NCI-H69 (cell line): ENCODE data around the gene FBXO24.

Source experiments
- DNase-seq: peaks from one replicate; lab custom pipeline; 2025; lab: John Stamatoyannopoulos, UW

The FBXO24 gene

DNA sequence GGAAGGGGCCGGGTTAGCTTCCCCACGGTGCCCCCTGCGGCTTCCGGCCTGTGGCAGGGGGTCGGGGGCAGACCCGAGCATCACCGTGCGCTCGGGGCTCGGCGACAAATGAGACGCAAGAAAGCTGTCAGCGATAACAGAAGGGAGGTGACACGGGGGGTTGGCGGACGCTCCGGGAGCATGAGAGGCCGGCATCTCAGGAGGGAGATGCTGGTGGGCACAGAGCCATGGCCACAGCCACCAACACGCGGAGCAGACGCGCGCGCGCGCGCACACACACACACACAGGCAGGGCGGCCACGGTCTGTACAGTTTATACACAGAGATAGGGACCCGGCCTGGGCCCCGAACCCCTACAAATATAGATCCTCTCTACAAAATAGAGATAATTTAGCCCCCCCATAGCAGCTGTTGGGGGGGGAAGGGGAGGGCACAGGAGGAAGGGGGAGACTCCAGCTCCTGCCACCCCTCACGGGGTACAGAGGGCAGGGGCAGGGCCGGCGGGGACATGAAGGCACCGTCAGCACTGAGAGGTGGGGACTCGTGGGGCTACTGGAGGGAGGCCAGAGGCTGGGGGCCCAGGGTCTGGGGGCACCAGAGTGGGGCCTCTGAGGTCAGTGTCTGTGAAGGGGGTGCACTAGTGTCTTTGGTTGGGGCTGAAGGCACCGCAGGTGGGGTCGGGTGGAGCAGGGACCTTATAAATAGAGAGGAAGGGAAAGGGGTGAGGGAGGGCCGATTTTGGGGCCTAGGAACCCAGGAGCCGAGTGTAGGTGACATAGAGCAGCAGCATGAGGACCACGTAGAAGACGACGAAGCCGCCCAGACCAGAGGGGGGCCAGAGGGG, 11.5 kb upstream of the FBXO24 start:
- no peak for DNase-seq

DNA sequence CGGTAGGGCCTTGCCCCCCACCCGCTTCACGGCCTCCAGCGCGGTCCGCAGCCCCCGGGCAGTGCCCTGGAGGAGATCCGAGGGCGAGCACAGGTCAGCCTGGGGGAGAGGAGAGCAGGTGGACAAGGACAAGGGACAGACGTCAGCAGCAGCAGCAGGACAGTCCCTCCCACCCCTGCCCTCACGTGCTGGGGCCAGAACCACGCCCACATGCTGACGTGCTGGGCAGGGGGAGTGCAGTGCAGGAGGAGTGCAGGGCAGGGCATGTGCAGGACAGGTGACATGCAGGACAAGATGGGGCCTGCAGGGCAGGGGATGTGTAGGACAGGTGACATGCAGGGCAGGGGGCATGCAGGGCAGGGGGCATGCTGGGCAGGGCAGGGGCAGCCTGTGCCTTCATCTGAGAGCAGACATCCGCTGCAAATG, 10.9 kb upstream of the FBXO24 start:
- DNase-seq: no peak

DNA sequence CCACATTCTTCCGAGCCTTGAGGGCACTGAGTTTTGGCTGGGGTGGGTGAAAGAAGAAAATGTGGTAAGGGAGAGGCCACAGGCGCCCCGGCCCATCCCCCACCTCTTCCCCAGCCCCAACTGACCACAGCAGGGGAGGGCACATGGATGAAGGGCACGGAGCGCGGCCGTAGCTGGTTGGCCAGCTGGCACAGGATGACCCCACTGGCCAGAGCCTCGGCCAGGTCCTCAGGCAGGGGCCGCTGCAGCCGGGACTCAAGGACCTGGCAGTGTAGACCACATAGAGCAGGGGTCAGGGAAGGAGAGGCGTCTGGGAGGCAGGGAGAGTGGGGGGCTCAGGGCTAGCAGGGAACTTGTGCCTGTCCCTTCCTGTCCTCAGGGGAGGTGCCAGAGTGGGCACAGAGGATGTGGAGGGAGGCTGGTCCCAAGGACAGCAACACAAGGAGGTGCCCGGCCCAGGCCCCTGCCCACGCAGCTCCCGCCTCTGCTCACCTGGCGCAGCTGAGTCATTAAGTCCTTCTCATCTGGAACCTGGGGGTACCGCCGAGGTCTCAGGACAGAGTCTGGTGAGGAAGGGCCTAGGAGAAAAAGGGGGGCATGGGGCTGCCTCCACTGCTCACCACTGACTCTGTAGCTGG, 10.3 kb upstream of the FBXO24 start:
- DNase-seq: no peak

DNA sequence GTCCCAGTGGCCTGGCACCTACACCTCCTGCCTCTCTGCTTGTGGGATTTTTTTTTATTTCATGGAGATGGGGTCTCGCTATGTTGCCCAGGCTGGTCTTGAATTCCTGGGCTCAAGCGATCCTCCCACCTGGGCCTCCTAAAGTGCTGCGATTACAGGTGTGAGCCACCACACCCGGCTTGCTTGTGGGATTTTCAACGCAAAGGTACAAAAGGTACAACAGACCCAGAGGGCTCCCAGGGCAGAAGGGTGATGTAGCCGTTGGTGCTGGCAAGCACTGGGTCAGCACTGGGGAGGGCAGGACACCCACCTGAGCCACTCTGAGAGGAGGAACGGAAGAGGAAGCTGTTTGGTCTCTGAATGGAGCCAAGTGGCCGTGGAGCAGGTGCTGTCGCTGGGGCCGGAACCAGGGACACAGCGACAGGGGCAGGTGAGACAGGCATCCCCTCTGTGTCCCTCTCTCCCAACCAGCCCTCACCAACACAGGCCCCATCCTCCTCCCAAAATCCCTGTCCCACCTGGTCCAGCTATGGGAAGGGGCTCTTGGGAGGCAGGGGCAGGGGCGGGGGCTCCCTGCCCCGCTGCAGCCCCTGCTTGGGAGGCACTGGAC, 9.6 kb upstream of the FBXO24 start:
- DNase-seq: no peak

DNA sequence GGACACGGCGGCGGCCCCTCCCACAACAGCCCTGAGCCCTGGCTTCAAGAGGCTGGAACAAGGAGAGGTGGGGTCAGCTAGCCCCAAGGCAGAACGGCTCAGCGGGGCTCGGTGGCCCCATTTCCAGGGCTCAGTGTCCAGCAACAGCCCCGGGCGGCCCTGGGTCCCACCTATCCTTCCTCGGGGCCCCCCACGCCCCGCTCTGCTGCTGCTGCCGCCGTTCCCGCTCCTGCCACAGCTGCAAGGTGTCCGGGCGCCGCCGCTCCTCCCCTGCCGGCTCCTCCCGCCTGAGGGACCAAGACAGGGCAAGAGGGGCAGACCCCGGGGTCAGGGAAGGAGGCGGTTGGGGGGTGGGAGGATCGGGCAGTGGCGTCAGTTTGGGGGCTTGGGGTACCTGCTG, 9.0 kb upstream of the FBXO24 start:
- DNase-seq: no peak

DNA sequence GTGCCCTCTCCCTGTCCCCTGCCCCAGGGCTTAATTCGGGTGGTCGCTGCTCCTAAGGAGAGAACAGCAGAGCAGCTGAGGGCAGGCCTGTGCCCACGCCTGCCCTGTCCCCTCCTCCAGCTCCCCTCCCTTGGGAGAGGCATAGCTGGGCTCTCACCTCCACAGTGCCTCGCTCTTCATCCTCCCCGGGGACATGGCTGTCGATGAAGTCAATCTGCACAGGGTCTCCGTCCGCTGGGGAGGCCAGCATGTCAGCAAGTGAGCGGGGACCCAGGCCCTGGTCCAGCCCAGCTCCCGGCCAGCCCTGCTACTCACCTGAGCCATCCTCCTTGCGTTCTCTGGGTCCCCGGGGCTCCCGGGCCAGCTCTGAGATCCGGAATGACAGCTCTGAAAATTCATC, 8.6 kb upstream of the FBXO24 start:
- no peak for DNase-seq

DNA sequence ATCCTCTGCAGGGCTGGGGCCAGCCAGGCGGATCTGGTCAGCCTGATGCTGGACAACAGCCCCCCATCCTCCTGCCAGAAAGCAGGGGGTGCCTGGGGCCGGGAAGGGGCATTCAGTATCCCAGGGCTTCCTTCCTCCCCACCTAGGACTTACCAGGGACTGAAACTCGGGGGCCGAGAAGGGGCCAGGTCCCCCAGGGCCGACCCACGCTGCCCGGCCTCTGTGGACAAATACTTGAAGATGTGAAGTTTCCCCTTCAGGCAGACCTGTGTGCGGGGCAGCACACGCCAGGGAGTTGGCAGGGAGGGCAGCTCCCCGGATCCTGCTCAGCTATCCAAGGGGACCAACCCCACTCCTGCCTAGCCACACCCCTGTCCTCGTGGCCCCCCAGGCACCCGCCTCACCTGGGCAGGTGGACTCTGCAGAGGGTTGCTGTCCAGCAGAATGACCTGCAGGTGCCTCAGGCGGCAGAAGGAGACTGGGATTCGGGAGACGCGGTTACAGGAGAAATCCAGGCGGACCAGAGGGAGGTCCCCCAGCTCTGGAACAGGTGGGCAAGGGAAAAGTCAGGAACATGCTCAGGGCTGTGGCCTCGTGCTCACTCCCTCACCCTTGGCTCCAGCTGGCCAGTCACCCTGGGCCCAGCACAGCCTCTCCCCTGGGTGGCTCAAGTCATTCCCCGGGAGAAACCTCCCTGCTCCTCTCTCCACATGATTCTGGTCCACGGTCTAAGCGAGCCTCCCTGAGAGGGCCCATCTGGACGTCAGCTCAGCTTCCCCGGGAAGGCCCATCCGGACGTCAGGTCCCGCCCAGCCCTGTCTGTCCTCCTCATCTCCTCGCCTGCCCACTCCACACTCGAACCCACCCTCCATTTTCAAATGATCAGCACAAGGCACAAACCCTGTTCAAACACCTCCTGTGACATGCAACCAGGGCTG, 7.6 kb upstream of the FBXO24 start:
- no peak for DNase-seq

DNA sequence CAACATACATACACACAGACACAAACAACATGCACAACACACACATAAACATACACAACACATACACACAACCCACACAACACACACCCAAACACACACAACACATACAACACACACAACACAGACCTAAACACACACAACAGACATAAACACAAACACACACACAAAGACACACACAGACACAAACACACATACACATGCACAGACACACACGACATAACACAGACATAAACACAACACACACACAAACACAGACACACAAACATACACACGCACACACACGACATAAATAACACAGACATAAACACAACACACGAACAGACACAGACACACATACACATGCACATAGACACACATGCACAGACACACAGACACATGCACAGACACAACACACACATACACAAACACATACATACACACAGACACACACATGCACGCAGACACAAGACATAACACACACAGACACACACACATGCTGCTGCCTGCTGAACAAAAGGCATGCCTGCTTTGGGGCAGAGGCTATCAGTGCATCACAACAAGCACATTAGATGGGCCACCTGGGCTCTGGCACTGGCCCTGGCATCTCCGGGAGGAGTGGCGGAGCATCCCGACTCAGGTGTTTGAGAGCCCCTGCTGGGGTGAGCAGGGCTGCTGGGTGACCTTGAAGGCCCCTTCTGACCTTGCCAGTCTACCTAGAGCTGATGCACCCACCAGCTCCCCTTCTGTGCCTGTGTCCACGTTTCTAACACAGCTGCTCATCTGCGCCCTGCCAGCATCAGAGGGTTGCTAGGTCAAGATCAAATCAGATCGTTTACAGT, 5.5 kb upstream of the FBXO24 start:
- DNase-seq: no peak

DNA sequence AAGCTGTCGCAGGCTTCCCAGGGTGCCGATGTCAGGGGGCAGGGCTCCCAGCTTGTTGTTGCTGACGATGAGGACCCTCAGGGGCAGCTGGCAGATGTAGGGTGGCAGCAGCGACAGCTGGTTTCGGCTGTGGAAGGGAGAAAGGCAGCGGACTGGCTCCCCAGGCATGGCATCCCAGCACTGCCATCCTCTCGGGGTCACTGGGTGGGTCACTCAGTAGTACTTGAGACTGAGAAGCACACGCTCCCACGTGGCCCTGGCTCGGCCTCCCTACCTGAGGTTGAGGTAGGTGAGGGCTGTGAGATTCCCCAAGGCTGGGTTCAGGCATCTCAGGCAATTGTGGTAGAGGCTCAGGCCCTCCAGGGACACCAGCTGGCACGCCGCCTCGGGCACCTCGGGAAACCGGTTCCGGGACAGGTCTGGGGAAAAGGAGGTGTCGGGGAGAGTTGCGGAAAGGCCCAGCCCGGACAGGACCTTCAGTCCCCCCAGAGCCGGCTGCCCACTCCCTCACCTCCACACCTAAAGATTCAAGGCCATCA, 4.0 kb upstream of the FBXO24 start:
- no peak for DNase-seq

DNA sequence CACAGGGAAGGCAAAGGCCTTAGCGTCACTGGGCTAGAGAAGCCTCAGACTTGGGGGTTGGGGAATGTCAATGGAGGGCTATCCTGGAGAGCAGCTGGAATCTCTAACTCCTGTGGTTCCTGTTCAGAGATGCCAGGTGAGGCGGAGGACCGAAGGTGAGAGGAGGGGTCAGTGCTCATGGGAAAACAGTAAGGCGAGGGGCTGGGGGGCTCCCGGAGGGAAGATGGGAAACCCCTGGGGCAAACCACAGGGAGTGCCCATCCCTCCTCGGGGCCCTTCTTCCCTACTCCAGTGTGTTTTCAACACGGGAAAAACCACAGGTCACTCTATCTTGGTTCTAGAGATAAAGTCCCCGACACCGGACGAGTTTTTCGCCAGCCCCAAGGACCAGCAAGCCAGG, 3.5 kb upstream of the FBXO24 start:
- DNase-seq: no peak

DNA sequence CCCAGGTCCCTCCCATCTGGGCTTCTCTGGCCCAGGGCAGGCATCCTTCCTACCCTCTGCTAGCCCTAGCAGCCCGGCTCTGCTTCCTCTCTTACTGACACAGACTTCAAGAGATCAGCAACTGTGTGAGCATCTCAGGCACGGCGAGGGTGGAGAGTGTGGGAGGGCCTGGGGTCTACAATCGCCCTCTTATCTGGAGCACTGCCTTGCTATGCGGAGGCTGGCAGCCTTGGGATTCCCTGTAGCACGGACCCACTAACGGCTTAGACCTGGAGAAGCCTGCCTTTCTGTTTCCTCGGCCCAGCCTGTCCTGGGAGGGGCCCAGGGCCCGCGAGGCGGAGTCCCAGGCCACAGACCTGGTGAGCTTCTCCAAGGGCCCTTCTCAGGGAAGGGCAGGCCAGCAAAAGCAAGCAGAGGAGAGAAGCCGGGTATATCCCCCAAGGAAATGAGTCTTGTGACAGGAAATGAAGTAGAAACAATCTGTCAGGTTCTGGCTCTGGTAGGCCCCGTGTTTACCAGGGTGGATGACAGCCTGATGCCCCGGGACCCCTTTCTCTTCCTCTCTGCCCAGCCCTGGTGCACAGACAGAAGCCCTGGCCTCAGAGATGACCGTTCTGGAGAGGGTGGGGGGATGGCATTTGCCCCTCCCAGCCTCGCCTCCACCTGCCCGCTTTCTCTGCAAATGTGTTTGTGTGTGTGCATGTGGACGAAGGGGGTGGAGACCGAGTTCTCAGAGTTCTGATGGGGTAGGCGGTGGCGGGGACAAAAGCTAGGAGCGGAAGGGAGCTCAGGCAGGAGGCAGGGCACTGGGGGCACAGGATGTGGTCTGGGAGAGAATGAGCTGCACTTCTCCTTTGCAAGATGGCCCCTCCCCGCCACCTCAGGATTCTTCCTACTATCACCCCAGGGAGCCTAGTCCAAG, 2.7 kb upstream of the FBXO24 start:
- DNase-seq: no peak

DNA sequence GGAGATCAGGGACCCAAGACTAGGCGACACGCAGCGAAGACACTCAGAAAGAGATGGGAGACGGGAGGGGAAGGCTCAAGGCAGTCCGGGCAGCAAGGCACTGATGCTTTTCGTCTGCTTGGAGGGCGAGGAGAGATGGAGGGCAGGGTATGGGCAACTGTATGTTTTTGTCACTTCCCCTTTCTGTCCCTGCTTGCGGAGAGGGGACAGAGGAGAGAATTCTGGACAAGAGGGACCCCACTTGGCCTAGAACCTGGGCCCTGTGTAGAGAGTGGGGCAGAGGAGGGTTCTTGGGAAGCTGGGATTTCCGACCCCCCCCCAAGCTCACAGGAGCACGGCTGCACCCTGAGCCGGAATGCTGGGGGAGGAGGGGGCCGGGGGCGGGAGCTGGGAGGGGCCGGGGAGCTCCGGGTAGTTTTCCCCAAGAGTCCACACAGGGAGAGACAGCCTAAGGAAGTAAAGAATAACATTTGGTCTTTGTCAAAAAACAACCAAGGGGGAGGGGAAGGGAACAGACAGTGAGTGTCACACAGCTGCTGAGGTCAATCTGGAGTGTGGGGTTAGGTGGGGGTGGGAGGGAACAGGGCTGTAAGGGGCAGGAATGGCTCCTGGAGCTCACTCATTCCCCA, 2.0 kb upstream of the FBXO24 start:
- DNase-seq: no peak

DNA sequence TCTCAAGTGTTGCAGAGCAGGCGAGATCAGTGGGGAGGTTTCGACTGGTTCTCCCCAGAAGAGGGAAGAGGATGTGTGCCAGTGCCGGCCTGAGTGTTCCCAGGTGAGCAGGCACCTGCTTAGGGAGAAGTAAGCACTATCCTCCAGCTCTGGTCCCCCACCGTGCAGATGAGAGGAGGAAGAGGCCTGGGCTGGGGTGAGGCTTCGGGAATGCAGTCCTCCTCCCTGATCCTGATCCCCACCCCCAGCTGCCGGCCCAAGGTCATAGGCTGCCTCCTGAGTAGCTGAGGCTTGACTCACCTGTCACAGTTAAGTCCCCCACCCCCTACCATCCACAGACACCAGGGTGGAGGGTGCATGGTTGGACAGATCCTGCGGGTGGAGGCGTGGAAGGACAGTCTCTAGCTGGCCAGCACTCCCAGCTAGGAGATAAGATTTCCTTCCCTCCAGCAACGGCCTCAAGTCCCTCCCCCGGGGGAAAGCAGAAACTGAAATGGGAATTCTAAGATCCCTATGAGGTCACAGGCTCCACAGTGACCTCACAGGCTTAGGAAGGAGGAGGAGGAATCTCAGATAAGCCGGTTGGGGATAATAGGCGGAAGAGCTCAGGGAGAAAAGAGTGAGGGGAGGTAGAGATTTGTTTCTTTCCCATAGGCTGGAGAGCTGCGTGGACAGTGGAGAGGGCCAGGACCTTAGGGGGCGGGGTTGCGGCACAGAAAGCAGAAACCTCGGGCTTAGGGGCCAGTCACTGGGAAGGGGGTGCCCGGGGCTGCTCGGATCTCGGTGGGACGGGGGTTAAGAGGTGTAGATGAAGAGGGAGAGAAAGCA, 1.2 kb upstream of the FBXO24 start:
- DNase-seq: peak; percentile 27

DNA sequence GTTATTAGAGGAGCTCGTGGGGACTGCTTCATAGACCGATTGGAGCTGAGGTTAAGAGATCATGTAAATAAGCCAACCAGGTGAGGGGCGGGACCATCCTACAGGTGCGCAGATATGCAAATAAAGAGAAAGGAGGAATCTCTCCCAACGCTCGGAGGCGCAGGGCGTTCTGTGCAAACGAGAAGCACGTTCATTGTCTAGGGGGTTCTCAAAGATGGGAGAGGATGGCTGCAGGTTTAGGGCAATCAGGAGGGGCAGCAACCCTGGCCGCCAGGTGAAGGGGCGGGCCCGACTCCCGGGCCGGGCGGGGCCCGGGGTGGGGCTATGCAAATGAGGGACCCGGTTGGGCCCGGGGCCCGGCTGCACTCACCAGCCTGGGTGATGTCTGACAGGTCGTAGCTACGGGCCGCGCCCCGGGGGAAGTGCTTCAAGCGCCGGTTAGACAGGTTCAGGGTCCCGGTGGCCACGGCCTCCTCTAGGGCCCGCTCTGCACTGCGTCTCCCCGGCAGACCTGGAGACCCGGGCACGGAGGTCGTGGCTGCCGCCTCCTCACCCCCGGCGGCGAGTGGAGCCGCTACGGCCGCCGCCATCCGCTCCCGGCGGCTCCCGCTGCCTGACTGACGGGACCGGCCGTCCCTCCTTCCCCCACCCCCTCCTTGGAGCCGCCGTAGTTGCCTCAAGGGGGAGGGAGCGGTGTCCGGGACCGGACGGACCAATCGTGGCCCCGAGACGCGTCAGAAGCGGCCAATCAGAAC, 440 bp upstream of the FBXO24 start, which contains the start of gene LRCH4:
LRCH4 (minus strand) TSS at position 619 of the 755 bp plus-strand sequence; CDS start at position 590, 29 bp downstream.
- DNase-seq: peak; percentile 75

DNA sequence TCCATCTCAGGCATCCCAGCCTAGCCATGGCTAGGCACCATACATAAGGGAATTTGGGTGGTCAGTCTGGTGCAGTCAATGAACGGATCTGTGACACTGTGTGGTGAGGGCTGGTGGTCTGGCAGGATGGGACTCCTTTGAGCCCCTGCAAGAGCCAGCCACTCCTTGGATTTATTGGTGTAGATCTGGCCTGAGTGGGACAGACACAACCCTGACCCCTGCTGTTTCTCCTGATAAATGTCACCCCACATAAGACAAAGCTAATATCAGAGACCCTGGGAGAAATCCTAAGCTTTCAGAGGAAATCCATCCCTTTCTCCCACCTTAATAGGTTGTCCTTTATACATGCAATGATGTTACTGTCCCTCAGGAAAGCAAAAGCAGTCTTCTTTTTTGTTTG, 2.3 kb downstream of the FBXO24 start:
- peak; percentile 9 for DNase-seq

DNA sequence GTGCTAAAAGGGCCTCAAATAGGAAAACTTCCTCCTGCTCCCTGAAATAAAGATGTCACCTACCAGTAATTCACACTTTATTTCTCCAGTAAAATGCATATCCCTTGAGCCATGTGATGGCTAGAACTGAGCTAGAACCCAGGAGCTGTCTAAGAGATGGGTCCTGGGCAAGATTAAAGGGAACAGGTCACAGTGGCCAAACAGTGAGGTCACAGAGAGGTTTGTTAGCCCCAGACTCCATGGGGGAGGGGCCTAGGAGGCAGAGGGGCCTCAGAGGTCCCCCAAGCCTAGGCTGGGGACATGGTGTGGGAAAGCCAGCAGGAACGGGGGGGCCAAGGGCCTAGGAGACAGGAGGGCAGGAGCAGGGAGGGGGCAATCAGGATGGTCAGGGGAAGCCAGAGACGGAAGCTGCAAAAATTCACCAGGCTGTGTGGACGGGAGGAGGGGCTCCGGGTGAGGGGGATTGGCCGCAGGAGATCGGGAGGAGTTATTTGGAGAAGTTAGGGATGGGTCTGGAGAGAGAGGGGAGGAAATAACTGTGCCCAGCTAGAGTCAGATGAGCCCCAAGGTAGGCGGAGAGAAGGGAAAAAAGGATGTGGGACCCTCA, 3.3 kb downstream of the FBXO24 start:
- no peak for DNase-seq

DNA sequence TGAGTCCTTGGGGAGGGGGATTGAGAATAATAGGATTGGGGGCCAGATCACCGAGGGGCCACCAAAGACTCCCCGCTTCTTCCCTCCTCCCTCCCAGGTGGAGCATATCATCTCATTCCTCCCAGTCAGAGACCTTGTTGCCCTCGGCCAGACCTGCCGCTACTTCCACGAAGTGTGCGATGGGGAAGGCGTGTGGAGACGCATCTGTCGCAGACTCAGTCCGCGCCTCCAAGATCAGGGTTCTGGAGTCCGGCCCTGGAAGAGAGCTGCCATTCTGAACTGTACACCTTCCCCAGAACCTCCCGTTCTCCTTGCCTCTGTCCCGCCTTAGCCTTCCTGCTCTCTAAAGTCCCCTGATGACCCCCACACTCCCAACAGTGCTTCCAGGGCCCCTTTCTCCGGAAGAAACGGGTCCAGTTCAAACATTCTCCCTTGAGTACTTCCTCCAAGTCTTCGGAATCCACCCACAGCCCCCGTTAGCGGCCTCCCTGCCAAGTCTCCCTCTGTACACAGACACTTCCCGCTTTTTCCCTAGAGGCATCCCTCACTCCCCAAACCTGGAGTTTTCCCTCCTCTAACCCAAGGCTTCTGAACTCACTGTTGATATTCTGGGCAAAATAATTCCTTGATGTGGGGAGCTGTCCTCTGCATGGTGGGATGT, 4.1 kb downstream of the FBXO24 start:
- no peak for DNase-seq
